Measurements from ENCODE around the gene AGBL4.

GRCh38 chr1:48932366-48932765 lies 1091.4 kb downstream of the AGBL4 start:
- TF ChIP-seq, protein P1, sequence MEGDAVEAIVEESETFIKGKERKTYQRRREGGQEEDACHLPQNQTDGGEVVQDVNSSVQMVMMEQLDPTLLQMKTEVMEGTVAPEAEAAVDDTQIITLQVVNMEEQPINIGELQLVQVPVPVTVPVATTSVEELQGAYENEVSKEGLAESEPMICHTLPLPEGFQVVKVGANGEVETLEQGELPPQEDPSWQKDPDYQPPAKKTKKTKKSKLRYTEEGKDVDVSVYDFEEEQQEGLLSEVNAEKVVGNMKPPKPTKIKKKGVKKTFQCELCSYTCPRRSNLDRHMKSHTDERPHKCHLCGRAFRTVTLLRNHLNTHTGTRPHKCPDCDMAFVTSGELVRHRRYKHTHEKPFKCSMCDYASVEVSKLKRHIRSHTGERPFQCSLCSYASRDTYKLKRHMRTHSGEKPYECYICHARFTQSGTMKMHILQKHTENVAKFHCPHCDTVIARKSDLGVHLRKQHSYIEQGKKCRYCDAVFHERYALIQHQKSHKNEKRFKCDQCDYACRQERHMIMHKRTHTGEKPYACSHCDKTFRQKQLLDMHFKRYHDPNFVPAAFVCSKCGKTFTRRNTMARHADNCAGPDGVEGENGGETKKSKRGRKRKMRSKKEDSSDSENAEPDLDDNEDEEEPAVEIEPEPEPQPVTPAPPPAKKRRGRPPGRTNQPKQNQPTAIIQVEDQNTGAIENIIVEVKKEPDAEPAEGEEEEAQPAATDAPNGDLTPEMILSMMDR (IDR thresholded peaks at IDR 0.05), result no peak
- TF ChIP-seq POLR2A (IDR thresholded peaks at IDR 0.05; ENCODE audit: low read depth), result no peak
- TF ChIP-seq EP300 (IDR thresholded peaks at IDR 0.05), result no peak
